ENCODE measurements around the gene CRYGB.

CRYGB gene

GRCh38 chr2:208146006-208146405, at the start of gene CRYGB:
Gene CRYGB (minus strand): TSS chr2:208146158. CDS start chr2:208146120, 38 bp downstream.
- no peak for TF ChIP-seq CTCF (conservative IDR thresholded peaks at IDR 0.05; ENCODE audit: low read depth)
- no peak within 1 kb of the TSS for H3K27ac ChIP-seq
- CTCF ChIA-PET, result no interaction called here
- DNase-seq (ENCODE audit: low spot score), result no peak
- POLR2A ChIA-PET (ENCODE audit: low non-redundant PET), result no interaction called here

GRCh38 chr2:208195531-208195930, 49.6 kb upstream of the CRYGB start:
- H3K27ac ChIP-seq, result no peak overlapping the region
- POLR2A ChIA-PET (ENCODE audit: low non-redundant PET), result no interaction called here
- CTCF ChIA-PET, result no interaction called here
- TF ChIP-seq CTCF (conservative IDR thresholded peaks at IDR 0.05; ENCODE audit: low read depth), result no peak
- no peak for DNase-seq (ENCODE audit: low spot score)

- ChIA-PET POLR2A (ENCODE audit: low non-redundant PET) (interaction anchor here (0.6 kb wide), 1 partner anchor 235 kb away, joined by 4 read pairs; no protein-coding TSS in a partner anchor), CTCF (interaction anchor here (1.0 kb wide), 1 partner anchor 63 kb away, joined by 3 read pairs; no protein-coding TSS in a partner anchor)
- TF ChIP-seq CTCF (conservative IDR thresholded peaks at IDR 0.05; ENCODE audit: low read depth), result no peak
- DNase-seq (ENCODE audit: low spot score), result peak; percentile 12
- H3K27ac ChIP-seq, result no peak overlapping the region
Measured at GRCh38 chr2:208192611-208193236, 46.8 kb upstream of the CRYGB start.

- no peak for DNase-seq (ENCODE audit: low spot score)
- ChIA-PET CTCF (interaction anchor here (1.2 kb wide), 1 partner anchor 12 kb away, joined by 3 read pairs; no protein-coding TSS in a partner anchor), POLR2A (ENCODE audit: low non-redundant PET) (no interaction called here)
- no peak within 1 kb of the TSS for H3K27ac ChIP-seq
- no peak for TF ChIP-seq CTCF (conservative IDR thresholded peaks at IDR 0.05; ENCODE audit: low read depth)
Measured at GRCh38 chr2:208189810-208190503, 44.0 kb upstream of the CRYGB start, which contains the start of gene C2orf80. Gene C2orf80 (minus strand): TSS chr2:208190030. CDS start chr2:208186986, 3,044 bp downstream.

- ChIA-PET POLR2A (ENCODE audit: low non-redundant PET) (no interaction called here), CTCF (no interaction called here)
- no peak overlapping the region for H3K27ac ChIP-seq
Measured at GRCh38 chr2:208189069-208189809, 43.3 kb upstream of the CRYGB start.

More at GRCh38 chr2:208189069-208189809, 43.3 kb upstream of the CRYGB start:
- no peak for DNase-seq (ENCODE audit: low spot score)
- no peak for TF ChIP-seq CTCF (conservative IDR thresholded peaks at IDR 0.05; ENCODE audit: low read depth)

All from RWPE1 (cell line).